ENCODE results near the gene NCS1.
A peak's percentile ranks its signal among the peaks of the same experiment; 100 is the strongest.

The NCS1 gene

DNA sequence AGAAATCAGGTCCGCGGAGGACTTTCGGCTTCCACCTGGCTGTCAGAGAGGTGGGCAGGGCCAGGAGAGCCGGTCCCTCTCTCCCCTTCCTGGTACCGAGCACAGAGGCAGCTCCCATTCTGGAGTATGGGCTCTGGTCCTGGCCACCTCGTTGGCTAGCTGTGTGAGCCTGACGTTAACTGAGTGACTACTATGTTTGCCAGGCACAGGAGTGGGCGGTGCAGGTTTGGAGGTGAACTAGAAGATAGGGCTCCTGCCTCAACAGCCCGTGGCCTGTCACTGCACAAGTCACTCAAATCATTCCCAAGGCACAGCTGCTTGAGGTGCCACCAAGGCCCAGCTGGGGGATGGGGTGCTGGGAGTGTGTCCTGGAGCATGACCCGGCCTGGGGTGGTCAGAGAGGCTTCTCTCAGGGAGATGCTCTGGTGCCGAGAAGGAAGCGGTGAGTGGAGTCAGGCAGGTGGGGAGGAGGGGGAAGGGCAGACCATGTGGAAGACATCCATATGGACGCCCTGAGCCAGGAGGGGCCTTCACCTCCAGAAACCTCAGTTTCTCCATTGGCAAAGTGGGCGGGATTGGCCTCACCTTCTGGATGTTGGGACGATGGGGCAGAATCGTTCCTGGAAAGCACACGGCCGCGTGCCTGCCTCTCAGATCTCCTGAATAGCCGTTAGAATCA, 39.5 kb downstream of the NCS1 start:
- DNase-seq: no peak

DNA sequence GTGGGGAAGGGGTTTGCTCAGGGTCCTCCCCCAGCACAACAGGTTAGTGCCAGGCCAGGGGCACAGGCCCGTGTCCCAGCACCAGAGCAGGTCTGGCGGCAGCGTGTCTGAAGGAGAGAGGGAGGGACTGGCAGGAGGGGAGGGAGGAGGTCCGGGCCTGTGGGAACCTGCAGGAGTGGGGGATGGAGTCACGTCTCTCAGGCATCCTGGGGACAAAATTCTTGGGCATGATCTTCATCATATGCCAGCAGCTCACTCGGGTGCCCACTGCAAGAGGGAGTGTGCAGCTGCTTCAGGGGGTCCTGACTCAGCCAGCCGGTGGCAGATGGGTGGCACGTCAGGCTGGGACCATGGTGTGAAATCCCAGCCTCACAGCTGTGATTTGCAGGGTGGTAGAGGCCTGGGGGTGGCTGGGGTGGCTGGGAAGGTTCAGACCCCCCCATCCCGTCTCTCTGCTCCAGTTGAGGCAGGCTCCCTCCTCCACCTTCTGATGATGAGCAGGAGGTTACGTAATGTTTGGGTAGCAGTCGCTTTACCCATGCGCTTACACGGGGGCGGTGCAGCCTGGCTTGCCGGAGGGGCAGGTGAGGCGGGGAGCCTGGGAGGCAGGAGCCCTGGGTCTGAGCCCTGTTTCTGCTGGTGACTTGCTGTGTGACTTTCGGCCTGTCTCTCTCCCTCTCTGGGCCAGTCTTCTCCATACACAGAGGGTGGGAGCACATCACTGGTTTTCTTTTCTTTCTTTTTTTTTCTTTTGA, 40.5 kb downstream of the NCS1 start:
- peak in 3 of 51 donors; percentile 33 to 61 (median 44) for DNase-seq

DNA sequence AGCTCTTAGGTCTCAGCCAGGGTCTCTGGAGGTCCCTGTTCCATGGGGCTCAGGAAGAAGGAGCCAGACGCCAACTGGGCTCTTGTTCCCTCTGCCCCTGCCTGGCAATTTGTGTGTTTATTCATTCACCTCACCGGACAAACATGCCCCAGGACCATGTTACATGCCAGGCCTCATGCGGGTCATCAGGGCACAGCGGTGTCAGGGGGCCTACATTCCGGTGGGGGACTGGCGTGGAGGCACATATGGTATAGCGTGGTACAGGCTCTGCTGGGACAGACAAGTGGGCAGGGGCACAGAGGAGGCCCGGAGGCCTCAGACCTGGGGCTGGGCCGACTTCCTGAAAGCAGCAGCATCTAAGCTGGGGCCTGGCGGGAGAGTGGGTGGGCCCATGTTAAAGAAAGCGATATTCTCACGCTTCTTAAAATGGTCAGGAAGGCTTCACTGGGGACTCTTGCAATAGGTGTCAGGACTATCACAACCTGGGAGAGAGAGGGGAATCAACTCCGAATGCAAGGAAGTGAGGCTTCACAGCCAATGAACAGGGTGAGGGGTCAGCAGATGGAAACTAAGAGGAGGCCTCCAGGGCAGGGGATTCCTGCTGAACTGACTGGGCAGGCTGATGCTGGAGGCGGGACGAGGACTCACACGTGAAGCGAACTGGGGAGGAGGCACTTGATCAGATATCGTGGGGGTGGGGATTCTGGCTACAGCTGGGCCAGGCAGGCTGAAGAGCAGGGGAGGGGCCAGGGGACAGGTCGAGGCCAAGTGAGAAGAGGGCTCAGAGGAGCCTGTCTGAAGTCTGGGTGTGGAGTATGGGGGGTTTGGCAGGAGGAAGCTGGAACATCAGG, 41.9 kb downstream of the NCS1 start:
- DNase-seq: no peak

DNA sequence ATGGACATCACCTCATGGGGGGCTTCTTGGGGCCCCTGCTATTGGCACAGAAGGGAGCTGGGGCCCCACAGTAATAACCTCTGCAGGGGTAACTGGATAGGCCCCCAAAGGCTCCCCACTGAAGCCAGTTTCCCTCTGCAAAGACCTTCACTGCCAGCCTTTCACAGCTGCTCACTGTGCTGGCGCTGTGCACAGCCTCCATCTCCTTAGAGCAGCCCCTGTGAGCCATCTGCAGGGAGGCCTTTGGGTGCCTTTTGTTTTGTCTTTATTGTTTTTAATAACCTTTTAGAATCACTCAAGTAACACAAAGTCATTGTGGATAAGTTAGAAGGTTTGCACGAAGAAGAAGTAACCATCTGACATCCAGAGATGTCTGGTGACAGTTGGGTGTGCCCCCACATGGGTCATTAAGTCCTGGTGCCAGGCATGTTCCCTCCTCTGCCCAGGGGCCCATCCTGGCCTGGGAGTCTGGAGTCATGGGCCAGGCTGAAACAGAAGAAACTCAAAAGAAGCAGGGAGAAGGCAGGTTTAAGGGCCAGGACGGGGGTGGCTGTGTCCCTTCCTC, 42.7 kb downstream of the NCS1 start:
- DNase-seq: no peak

DNA sequence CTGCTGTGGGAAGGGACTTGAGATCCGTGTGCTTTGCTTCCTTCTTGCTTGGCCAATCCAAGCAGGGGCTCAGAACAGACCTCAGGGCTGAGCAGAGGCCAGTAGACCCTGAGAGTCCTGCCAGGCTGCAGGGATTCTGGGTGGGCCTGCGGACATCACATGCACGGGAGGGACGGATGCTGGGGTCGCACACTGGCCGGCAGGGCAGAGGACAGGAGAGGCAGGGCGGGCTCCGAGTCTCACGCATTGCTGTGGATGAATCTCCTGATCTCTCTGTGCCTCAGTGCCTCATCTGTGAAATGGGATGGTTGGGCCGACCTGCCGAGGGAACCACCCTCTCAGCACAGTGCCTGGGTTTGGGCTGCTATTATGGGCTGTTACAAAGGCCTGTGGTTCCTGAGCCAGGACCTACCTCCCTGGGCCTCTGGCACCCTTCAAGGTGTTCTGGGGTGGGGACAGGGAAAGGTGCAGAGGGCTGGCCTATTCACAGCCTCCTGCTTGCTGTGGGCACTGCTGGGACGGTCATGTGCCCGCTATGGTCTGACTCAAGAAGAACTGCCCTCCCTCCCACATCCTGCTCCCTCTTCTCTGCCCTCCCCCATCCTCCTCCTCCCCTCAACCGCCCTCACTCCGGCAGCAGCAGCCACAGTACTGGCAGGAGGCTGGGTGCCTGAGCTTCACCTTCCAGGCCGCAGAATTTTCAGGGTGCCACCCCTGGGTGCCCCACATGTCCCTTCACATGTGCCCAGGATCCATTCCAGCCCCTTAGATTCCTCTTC, 43.3 kb downstream of the NCS1 start:
- DNase-seq: no peak

DNA sequence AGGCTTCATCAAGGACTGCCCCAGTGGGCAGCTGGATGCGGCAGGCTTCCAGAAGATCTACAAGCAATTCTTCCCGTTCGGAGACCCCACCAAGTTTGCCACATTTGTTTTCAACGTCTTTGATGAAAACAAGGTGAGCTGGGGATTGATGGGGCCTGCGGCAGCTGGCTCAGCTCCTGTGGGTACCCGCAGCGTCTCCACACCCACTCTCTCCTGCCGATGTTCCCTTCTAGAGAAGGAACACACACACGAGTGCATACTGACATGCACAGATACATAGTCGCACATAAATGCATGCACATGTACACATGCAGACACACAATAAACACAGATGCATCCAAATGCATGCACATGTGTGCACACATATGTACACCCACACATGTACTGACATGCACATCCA, 45.6 kb downstream of the NCS1 start:
- DNase-seq: no peak

DNA sequence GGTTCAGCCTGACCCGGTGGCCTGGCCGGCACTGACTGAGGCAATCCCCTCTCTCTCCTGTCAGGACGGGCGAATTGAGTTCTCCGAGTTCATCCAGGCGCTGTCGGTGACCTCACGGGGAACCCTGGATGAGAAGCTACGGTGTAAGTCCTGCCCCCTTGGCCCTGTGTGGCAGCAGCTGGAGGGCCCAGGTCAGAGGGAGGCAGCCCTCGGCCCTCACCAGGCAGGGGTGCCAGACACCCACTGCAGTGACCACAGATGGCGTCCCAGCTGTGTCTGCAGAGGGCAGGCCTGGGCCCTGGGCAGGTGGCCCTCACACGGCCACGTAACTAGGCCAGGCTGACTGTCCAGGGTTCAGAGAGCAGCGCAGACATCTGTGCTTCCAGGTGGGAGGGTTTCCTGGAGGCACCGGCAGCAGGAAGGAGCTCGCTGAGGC, 47.5 kb downstream of the NCS1 start:
- no peak for DNase-seq

DNA sequence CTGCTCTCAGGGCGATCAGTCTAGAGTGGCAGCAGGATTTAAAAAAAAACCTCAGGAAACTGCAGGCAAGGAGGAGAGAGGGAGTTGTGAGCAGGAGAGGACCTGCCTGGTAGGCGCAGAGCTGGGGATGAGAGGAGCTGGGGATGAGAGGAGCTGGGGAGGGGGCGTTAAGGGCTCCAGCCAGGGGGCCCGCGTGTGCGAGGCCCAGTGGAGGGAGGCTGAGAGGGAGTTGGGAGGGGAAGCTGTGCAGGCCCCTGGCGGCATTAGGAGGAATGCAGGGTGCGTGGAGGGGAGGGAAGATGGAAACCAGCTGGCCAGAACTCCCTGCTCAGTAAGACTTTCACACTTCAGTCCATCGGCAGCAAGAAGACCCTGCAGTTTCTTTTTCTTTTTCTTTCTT, 48.1 kb downstream of the NCS1 start:
- no peak for DNase-seq

DNA sequence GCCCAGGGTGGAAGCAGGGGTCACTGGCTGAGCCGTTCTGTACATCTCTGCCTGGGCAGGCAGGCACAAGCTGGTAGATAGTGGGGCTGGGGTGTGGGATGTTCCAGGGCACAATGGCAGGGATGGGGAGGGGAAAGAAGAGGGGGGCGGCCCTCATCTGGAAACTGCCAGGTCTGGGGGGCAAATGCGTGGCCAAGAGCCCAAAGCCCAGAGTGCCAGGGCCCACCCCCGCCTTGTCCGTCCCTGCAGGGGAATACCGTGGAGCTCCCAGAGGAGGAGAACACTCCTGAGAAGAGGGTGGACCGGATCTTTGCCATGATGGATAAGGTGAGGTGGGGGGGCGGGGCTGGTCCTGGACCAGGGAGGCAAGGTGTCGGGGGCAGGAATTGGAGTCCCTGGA, 50.6 kb downstream of the NCS1 start:
- no peak for DNase-seq

DNA sequence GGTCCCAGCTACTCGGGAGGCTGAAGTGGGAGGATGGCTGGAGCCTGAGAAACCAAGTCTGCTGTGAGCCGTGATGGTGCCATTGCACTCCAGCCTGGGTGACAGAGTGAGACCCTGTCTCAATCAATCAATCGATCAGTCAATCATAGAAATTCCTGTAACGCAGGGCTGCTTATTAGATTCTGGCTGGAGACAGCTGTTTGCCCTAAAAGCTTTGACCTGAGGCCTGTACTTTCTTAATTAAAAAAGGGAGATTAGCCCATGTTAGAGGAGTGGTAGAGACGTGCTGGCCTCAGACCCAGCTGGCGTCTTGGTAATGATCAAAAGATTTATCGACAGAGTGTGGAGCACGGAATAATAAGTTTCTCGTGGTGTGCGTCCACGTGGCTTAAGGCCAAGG, 52.9 kb downstream of the NCS1 start:
- no peak for DNase-seq

DNA sequence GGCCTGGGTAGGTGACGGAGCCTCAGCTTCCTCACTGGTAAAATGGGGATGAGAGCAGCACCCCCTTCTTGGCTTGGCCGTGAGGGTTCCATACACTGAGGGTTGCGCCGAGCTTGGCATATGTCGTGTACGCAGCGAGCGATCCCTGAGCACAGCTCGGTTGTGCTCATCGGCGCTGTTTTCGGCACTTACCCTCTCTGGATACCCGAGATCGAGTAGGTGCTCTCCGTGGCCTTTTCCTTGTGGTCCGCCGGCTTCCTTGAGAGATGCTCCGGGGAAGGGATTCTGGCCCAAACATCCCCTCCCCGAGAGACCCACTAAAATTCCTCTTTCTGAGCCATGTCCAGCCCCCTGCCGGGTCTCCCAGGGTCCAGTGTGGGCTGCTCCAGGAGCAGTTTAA, 53.4 kb downstream of the NCS1 start:
- DNase-seq: no peak

DNA sequence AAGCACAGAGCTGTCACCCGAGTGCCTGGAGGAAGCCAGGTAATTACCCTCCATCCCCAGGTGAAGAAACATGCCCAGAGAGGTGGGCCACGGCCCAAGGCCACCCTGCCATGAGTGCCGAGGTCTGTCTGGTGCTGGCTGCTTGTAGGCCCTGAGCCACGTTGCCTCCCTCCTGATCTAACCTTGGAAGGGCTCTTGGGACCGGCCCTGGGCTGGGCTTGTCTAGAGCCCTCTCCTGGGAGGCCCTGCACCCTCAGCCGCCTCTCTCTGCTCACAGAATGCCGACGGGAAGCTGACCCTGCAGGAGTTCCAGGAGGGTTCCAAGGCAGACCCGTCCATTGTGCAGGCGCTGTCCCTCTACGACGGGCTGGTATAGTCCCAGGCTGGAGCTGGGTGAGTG, 53.9 kb downstream of the NCS1 start:
- DNase-seq: no peak

DNA sequence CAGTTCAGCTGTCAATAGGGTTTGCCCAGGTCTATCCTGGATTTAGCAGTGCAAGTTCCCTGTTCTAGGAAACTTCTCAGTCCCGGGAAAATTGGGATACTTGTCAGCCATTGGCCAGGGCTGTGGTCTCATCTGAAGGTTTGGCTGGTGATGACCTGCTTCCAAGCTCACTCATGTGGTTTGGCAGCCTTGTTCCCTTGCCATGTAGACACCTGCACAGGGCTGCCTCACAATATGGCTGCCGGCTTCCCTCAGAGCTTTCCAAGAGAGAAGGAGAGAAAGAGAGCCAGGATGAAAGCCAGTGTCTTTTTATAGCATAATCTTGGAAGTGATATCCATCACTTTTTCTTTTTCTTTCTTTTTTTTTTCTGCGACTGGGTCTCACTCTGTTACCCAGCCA, 55.6 kb downstream of the NCS1 start:
- no peak for DNase-seq

DNA sequence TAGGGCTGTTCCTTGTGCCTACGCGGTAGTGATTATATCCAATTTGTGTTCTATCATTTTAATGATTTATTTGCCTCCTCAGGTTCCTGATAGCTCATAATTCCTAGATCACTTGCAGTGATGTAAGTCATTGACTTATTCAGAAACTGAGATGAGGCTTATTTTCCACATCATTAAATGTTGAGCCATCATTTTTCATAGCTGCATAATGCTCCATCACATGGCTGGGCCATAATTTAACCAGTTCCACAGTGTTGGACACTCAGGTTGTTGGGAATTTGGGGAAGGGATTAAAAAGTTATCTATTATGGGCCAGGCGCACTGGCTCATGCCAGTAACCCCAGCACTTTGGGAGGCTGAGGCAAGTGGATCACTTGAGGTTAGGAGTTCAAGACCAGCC, 57.6 kb downstream of the NCS1 start:
- no peak for DNase-seq

DNA sequence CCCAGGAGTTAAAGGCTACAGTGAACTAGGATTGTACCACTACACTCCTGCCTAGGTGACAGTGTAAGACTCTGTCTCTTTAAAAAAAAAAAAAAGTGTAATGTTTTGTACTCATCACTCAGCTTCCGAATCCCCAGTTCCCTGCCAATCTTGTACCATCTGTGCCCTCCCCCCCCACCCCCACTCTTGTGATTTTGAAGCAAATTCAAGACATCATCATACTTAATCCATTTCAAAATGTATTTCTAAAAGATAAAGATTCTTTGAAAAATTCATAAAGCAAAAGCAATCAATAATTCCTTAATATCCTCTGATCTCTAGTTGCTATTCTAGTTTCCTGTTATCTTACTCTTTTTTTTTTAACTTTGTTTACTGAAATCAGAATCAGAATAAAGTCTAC, 58.4 kb downstream of the NCS1 start:
- DNase-seq: no peak

DNA sequence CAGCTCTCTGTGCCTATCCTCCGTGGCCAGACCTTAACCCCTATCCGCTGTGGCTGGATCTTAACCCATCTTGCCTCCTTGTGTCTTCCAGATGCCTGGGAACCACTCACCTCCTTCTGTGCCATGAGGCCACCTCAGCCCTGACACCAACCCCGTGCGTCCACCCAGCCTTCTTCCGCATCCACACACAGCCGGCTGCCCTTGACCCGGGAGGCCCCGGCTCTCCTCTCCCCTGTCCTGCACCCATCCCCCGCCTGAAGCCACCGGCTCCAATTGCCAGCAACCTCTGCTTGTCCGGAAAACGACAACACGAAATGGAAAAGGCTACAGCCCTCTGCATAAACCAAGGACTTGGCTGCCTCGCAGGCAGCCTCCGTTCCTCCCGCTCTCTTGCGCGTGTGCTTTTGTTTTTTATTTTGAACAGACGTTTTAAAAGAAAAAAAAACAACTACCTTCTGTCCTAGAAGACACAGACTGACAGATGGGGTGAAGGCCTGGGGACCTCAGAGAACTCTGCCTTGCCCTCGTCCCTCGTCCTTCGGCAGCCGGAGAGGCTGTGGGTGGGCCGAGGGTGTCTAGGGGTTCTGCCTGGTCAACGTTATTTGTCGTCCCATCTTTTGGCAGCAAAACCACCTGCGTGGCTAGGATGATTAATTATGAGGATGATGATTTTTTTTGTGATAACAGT, 60.8 kb downstream of the NCS1 start:
- peak in 2 of 51 donors; percentile 19 to 33 for DNase-seq

DNA sequence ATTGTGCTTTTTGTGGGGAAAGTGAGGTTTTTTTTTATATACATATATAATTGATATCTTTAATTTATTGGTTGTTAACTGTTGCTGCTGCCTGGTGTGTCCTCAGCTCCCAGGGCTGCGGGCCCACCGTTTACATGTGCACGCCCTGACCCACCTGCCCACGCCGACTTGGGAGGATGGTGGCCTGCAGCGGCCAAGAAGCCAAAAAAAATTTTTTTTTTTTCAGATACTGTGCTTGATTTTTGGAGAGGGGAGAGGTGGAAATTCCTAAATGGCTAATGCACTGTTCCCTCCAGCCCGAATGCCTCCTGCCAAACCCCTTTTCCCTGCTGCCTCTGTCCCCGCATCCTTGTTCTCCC, 61.4 kb downstream of the NCS1 start:
- DNase-seq: no peak

DNA sequence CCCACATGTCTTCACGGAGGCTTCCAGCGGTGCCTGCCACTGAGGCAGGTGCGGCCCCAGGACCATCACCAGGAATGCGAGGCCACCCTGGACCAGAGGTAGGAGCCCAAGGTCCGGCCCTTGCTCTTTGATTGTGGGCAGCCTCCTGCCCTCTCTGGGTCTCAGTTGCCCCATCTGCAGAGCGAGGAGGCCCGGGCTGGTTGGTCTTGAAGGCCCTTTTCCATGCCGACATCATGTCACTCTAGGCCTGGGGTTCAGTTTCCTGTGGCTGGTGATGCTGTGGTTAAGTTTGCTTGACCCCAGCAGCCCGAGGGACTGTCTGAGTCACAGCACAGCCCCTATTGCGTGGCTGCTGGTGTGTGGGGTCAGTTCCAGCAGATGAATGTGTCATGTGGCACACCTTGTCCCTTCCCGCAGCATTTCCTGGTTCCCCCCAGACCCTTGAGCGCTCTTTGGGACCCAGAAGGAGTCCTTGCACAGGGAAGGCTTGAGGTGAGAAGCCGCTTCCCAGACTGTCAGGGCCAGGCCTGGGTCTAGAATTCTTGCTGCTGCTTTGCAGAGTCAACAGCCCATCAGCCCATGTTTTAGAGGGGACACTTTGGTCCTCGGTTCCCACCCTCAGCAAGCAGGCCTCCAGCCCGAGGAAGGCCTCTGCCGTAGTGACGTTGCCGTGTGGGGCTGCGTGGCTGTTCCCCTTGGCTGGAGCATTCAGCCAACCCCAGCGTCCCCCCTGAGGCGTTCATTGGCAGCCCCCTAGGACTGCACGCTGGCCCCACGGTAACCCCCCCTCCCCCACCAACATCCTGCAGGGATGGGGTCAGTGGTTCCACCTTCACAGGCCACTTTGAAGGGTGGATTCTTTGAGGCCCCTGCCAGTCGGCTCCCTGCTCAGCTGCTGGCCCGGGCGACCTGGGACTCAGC, 62.4 kb downstream of the NCS1 start:
- no peak for DNase-seq
